Smooth muscle cell (in vitro differentiated cells): Measurements from ENCODE around the gene PPP2R2C. TPM values are rescaled to one million over a fixed set of nuclear protein-coding genes. Genes with fewer than 3 reads are reported as not detected.

Source experiments
- DNase-seq: peaks from one replicate; lab custom pipeline; 2025; ENCODE audit not compliant: unreplicated experiment; lab: John Stamatoyannopoulos, UW
- H2AFZ ChIP-seq: fragments of 200-600 bp; sonication (generic); 2 replicates; pipeline ENCODE4 v1.6.0; 2016; ENCODE audit warnings: antibody characterized with exemption, low read depth, mild to moderate bottlenecking
- H3F3A ChIP-seq: fragments of 200-600 bp; sonication (generic); 2 replicates; pipeline ENCODE4 v1.6.0; 2017; ENCODE audit warnings: antibody characterized with exemption, low read depth
- H3K27ac ChIP-seq: fragments of 200-600 bp; sonication (generic); 2 replicates; pipeline ENCODE4 v1.5.1; 2016; ENCODE audit warnings: low read depth, mild to moderate bottlenecking
- H3K27me3 ChIP-seq: fragments of 200-600 bp; sonication (generic); 2 replicates; pipeline ENCODE4 v1.6.1; 2016; ENCODE audit warnings: low read depth, mild to moderate bottlenecking
- H3K36me3 ChIP-seq: fragments of 200-600 bp; sonication (generic); 2 replicates; pipeline ENCODE4 v1.5.1; 2016; ENCODE audit warnings: low read depth
- H3K4me1 ChIP-seq: fragments of 200-600 bp; sonication (generic); 2 replicates; pipeline ENCODE4 v1.5.1; 2016; ENCODE audit warnings: low read depth
- H3K4me2 ChIP-seq: fragments of 200-600 bp; sonication (generic); 2 replicates; pipeline ENCODE4 v1.6.0; 2016; ENCODE audit warnings: mild to moderate bottlenecking
- H3K4me3 ChIP-seq: fragments of 200-600 bp; sonication (generic); 2 replicates; pipeline ENCODE4 v1.5.1; 2016; ENCODE audit warnings: mild to moderate bottlenecking
- H3K79me2 ChIP-seq: fragments of 200-600 bp; sonication (generic); 2 replicates; pipeline ENCODE4 v1.6.0; 2016; ENCODE audit warnings: low read depth, mild to moderate bottlenecking
- H3K9ac ChIP-seq: fragments of 200-600 bp; sonication (generic); 2 replicates; pipeline ENCODE4 v1.6.0; 2016; ENCODE audit warnings: low read depth
- H3K9me3 ChIP-seq: fragments of 200-600 bp; sonication (generic); replicated peaks from 2 replicates; pipeline ENCODE4 v1.5.1; 2016; ENCODE audit warnings: low read depth
- H4K20me1 ChIP-seq: fragments of 200-600 bp; sonication (generic); 2 replicates; pipeline ENCODE4 v1.6.0; 2016; ENCODE audit warnings: low read depth
- WGBS: methylation state at CpG from one replicate; pipeline ENCODE4 v1.1.7; 2016; ENCODE audit warnings: low lambda C conversion rate; 5-methylcytosine and 5-hydroxymethylcytosine counted together
- polyA plus RNA-seq: library from polyadenylated mRNA; unstranded; fragments of >200 nt; fragmentation: Nextera tagmentation; extraction: Ambion mirVana; gene quantifications from 2 replicates; pipeline ENCODE4 v1.2.1, GENCODE V29; 2016
- total RNA-seq: library from RNA; depleted of rRNA; stranded (reverse); fragments of >200 nt; gene quantifications from 2 replicates; pipeline ENCODE4 v1.2.3, GENCODE V29; 2014
- TF ChIP-seq, protein P1 (sequence below): fragments of 200-600 bp; sonication (generic); IDR thresholded peaks from 2 replicates; pipeline ENCODE4 v1.5.1; 2017; ENCODE audit warnings: borderline replicate concordance, mild to moderate bottlenecking, antibody characterized with exemption; ENCODE audit not compliant: insufficient read depth, poor library complexity, severe bottlenecking

The PPP2R2C gene
- total and polyA plus RNA-seq, 2 experiments from 2014 or later = 0.54 to 1.8 TPM

DNA sequence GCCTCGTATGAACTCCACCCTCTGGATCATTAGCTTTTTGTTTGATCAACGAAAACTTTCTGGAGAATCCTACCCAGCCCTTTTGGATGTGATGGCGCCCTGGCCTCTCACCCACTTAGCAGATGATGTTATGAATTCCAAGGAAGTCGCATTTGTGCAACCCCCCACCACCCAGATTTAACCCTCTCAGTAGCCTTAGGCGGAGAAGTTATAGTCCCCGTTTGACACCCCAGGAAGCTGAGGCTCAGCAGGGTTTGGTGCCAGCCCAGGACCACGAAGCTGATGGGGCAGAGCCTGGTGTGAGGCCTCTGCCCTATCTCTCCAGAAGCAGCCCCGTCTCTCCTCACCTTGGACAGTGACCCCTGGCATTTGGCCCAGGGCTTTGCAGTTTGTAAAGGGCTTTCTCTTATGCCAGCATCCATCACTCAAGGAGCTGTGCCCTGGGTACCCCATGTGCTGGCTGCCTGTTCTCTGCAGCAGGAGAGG is 201.7 kb downstream of the PPP2R2C start:
- peak overlapping the region; percentile 62 for H2AFZ ChIP-seq
- H4K20me1 ChIP-seq = peaks cover 37% of the 10 kb centered on the region
- no peaks in the 10 kb centered on the region for H3K27me3 ChIP-seq
- no peak for DNase-seq
- peaks cover 8% of the 10 kb centered on the region for H3K4me1 ChIP-seq
- H3K36me3 ChIP-seq = no peaks in the 10 kb centered on the region
- WGBS = 41% methylated on average over 8 of the region's 8 CpGs
- no peaks in the 10 kb centered on the region for H3K9me3 ChIP-seq
- H3K4me3 ChIP-seq = peak overlapping the region; percentile 100
- peak overlapping the region; percentile 100 for H3K4me2 ChIP-seq
- H3K27ac ChIP-seq = no peak overlapping the region
- TF ChIP-seq, protein P1, sequence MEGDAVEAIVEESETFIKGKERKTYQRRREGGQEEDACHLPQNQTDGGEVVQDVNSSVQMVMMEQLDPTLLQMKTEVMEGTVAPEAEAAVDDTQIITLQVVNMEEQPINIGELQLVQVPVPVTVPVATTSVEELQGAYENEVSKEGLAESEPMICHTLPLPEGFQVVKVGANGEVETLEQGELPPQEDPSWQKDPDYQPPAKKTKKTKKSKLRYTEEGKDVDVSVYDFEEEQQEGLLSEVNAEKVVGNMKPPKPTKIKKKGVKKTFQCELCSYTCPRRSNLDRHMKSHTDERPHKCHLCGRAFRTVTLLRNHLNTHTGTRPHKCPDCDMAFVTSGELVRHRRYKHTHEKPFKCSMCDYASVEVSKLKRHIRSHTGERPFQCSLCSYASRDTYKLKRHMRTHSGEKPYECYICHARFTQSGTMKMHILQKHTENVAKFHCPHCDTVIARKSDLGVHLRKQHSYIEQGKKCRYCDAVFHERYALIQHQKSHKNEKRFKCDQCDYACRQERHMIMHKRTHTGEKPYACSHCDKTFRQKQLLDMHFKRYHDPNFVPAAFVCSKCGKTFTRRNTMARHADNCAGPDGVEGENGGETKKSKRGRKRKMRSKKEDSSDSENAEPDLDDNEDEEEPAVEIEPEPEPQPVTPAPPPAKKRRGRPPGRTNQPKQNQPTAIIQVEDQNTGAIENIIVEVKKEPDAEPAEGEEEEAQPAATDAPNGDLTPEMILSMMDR = no peak
- peak overlapping the region; percentile 85 for H3K9ac ChIP-seq
- H3F3A ChIP-seq = peaks cover 7% of the 10 kb centered on the region
- H3K79me2 ChIP-seq = peaks cover 3% of the 10 kb centered on the region

Other genes starting within 250 kb of the PPP2R2C start
- gene WFS1, start 202.8 kb downstream of the PPP2R2C start, total RNA-seq = 25.3 and 30.2 TPM in 2 replicates
- gene WFS1, start 202.8 kb downstream of the PPP2R2C start, polyA plus RNA-seq = 28.6 and 38.8 TPM in 2 replicates
- 15.5 and 18.3 TPM in 2 replicates for gene MAN2B2, start 102.6 kb upstream of the PPP2R2C start, total RNA-seq
- gene MAN2B2, start 102.6 kb upstream of the PPP2R2C start, polyA plus RNA-seq = 14.5 and 19.6 TPM in 2 replicates
- gene MRFAP1, start 168.1 kb upstream of the PPP2R2C start, total RNA-seq = 165 TPM in 2 replicates
- gene MRFAP1, start 168.1 kb upstream of the PPP2R2C start, polyA plus RNA-seq = 206 and 231 TPM in 2 replicates
- 1.3 and 4.0 TPM in 2 replicates for gene S100P, start 221.3 kb upstream of the PPP2R2C start, total RNA-seq
- gene S100P, start 221.3 kb upstream of the PPP2R2C start, polyA plus RNA-seq = 6.6 and 27.3 TPM in 2 replicates
- gene MRFAP1L1, start 237.3 kb upstream of the PPP2R2C start, total RNA-seq = 67.1 and 70.2 TPM in 2 replicates
- 46.2 and 48.9 TPM in 2 replicates for gene MRFAP1L1, start 237.3 kb upstream of the PPP2R2C start, polyA plus RNA-seq
- gene BLOC1S4, start 243.6 kb upstream of the PPP2R2C start, total RNA-seq = 20.6 and 21.8 TPM in 2 replicates
- 39.8 and 41.8 TPM in 2 replicates for gene BLOC1S4, start 243.6 kb upstream of the PPP2R2C start, polyA plus RNA-seq